HepG2 (cell line): Measurements from ENCODE around the gene C5orf47. TPM values are rescaled to one million over a fixed set of nuclear protein-coding genes. Genes with fewer than 3 reads are reported as not detected.
A peak's percentile ranks its signal among the peaks of the same experiment; 100 is the strongest.

Experiments
- ARNT ChIP-seq: fragments of 450-650 bp; IDR thresholded peaks from 2 replicates; pipeline ENCODE4 v1.6.1; 2017
- BHLHE40 ChIP-seq: IDR thresholded peaks from 2 replicates; pipeline ENCODE4 v1.6.1; 2011; ENCODE audit warnings: low read length, improper control_type of control experiment
- DNMT1 ChIP-seq: sonication (generic); formaldehyde crosslinking; IDR thresholded peaks from 2 replicates; pipeline ENCODE4 v1.5.1; 2020; ENCODE audit warnings: mild to moderate bottlenecking, missing genetic modification reagents
- EED ChIP-seq: sonication (generic); formaldehyde crosslinking; IDR thresholded peaks from 2 replicates; pipeline ENCODE4 v1.5.0; 2020; ENCODE audit warnings: mild to moderate bottlenecking, missing genetic modification reagents
- FOXA3 ChIP-seq: IDR thresholded peaks from 2 replicates; pipeline ENCODE4 v1.6.1; 2016; ENCODE audit warnings: missing genetic modification reagents, missing compliant biosample characterization
- FOXO1 ChIP-seq: sonication (generic); formaldehyde crosslinking; IDR thresholded peaks from 2 replicates; pipeline ENCODE4 v1.4.0; 2020; ENCODE audit warnings: missing genetic modification reagents
- GLI4 ChIP-seq: sonication (generic); formaldehyde crosslinking; IDR thresholded peaks from 2 replicates; pipeline ENCODE4 v1.5.1; 2020; ENCODE audit warnings: missing genetic modification reagents, mild to moderate bottlenecking, moderate library complexity, borderline replicate concordance
- KAT2B ChIP-seq: fragments of 150-350 bp; IDR thresholded peaks from 2 replicates; pipeline ENCODE4 v1.6.1; 2014; ENCODE audit warnings: low read depth, low read length, borderline replicate concordance
- MIXL1 ChIP-seq: IDR thresholded peaks from 2 replicates; pipeline ENCODE4 v1.6.1; 2016
- NFE2L2 ChIP-seq: fragments of 150-350 bp; IDR thresholded peaks from 2 replicates; pipeline ENCODE4 v1.6.1; 2014; ENCODE audit warnings: low read length
- PCBP2 ChIP-seq: fragments of 200-400 bp; formaldehyde crosslinking; optimal IDR thresholded peaks from 2 replicates; pipeline ENCODE3; 2018; ENCODE audit warnings: low read length, low read depth; ENCODE audit not compliant: poor library complexity, severe bottlenecking
- RBAK ChIP-seq: sonication (generic); formaldehyde crosslinking; IDR thresholded peaks from 2 replicates; pipeline ENCODE4 v1.5.1; 2020; ENCODE audit warnings: mild to moderate bottlenecking, missing genetic modification reagents
- RNF2 ChIP-seq: fragments of 450-650 bp; conservative IDR thresholded peaks from 2 replicates; pipeline ENCODE4 v1.6.1; 2016; ENCODE audit warnings: low read depth
- SATB2 ChIP-seq: sonication (generic); formaldehyde crosslinking; IDR thresholded peaks from 2 replicates; pipeline ENCODE4 v1.5.0; 2020; ENCODE audit warnings: missing genetic modification reagents
- SP1 ChIP-seq, 2 experiments: fragments of 450-650 bp in 1 of 2; sonication (generic) in 1 of 2; formaldehyde crosslinking in 1 of 2; IDR thresholded peaks; 2 replicates each; pipeline versions ENCODE4 v1.4.0 to v1.6.1; 2016 to 2020; ENCODE audit warnings: missing genetic modification reagents in 1 of 2
- SP2 ChIP-seq: sonication (generic); formaldehyde crosslinking; IDR thresholded peaks from 2 replicates; pipeline ENCODE4 v1.5.1; 2020; ENCODE audit warnings: mild to moderate bottlenecking, missing genetic modification reagents
- STAT5B ChIP-seq: sonication (generic); formaldehyde crosslinking; IDR thresholded peaks from 2 replicates; pipeline ENCODE4 v1.4.0; 2020; ENCODE audit warnings: missing genetic modification reagents
- TBX2 ChIP-seq: sonication (generic); formaldehyde crosslinking; IDR thresholded peaks from 2 replicates; pipeline ENCODE4 v1.5.0; 2020; ENCODE audit warnings: missing genetic modification reagents, mild to moderate bottlenecking, borderline replicate concordance
- YY1 ChIP-seq: IDR thresholded peaks from 2 replicates; pipeline ENCODE4 v1.6.1; 2011; ENCODE audit warnings: low read length, low read depth, moderate library complexity, mild to moderate bottlenecking; ENCODE audit not compliant: insufficient read depth, insufficient replicate concordance
- ZBTB14 ChIP-seq: sonication (generic); formaldehyde crosslinking; IDR thresholded peaks from 2 replicates; pipeline ENCODE4 v1.4.0; 2020; ENCODE audit warnings: missing genetic modification reagents
- ZBTB44 ChIP-seq: sonication (generic); formaldehyde crosslinking; IDR thresholded peaks from 2 replicates; pipeline ENCODE4 v1.4.0; 2020; ENCODE audit warnings: missing genetic modification reagents
- ZMAT5 ChIP-seq: sonication (generic); formaldehyde crosslinking; IDR thresholded peaks from 2 replicates; pipeline ENCODE4 v1.5.0; 2020; ENCODE audit warnings: mild to moderate bottlenecking, low read depth, missing genetic modification reagents, borderline replicate concordance
- polyA plus RNA-seq, 8 experiments: library from polyadenylated mRNA; depleted of rRNA in 3 of 8; stranded (reverse) in 7 of 8; unstranded in 1 of 8; fragments of >200 nt; fragmentation: Illumina TruSeq in 4 of 8; extraction: Trizol in 4 of 8; gene quantifications; 2 replicates each; pipeline versions ENCODE4 v1.2.1 to v1.2.3, GENCODE V29; 2011 to 2016; ENCODE audit warnings: low read depth in 4 of 8, missing spikeins in 1 of 8, mixed read lengths in 1 of 8; ENCODE audit not compliant: insufficient read depth in 1 of 8
- total RNA-seq, 5 experiments: library from RNA; depleted of rRNA; stranded (reverse); fragments of >200 nt; fragmentation: Illumina TruSeq; extraction: Trizol; gene quantifications; 2 replicates each; pipeline ENCODE4 v1.2.3, GENCODE V29; 2016; ENCODE audit warnings: low read depth in 1 of 5
- TF ChIP-seq, protein P1 (sequence below), 2 experiments: fragments of 450-650 bp in 1 of 2; sonication (generic) in 1 of 2; formaldehyde crosslinking; IDR thresholded peaks; 2 replicates each; pipeline versions ENCODE4 v1.5.0 to v1.8.0; 2020 to 2022; ENCODE audit warnings: mild to moderate bottlenecking in 1 of 2, missing genetic modification reagents in 1 of 2
- TF ChIP-seq, protein P2 (sequence below): IDR thresholded peaks from 2 replicates; pipeline ENCODE4 v1.6.1; 2016; ENCODE audit warnings: missing biosample characterization, missing genetic modification reagents, low read depth

The C5orf47 gene
- total and polyA plus RNA-seq, 2 of the 13 experiments (the other 11 are each of a cell fraction or from before 2014, with no cell fraction given): not detected

DNA sequence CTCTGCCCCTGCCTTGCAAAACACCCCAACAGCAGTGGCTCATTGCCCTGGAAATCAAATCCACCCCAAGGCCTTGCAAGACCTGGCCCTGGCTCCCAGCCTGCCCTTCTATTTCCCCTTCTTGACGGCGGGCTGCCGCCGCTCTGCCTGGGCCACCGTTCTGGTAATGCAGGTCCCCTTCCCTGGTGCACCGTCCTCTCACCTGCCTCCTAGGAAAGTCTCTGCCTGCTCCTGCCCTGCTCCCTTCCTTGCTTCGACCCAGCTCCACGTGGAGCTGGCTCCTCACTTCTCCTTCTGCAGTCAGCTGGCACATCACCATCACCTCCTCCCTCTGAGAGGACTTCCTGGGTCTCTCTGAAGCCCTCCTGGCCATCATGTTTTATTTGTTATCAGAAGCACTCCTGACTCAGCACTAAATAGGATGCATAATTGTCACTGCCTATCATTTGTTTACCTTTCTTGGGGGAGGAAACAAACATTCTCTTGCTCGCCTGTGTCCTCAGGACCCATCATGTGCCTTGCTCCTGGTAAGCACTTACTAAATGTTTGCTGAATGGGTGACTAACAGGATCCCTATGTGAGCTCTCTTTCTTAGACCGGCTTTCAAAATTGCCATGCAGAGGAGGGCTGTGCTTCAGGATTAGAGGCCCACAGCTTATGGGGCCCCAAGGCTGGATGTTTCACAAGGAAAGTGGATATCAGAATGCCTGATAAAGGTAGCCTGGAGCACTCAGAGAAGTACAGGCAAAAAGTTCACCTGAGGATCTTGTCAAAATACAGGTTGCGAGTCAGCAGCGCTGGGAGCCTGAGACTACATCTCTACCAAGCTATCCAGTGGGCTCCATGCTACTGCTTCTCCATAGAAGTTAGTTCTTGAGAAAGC is 19.6 kb upstream of the C5orf47 start (continued):
- TF ChIP-seq ZMAT5 (no peak), GLI4 (CRISPR knock-in tag) (no peak), ZBTB14 (CRISPR knock-in tag) (no peak), NFE2L2 (peak; percentile 85), RBAK (CRISPR knock-in tag) (no peak), BHLHE40 (peak; percentile 76), KAT2B (no peak), DNMT1 (no peak), TBX2 (CRISPR knock-in tag) (peak; percentile 56; the same call in 1 of the 2 replicates), SP1 (IDR thresholded peaks at IDR 0.05) (no peak), SP1 (CRISPR knock-in tag; IDR thresholded peaks at IDR 0.05) (no peak), STAT5B (CRISPR knock-in tag) (no peak), FOXA3 (CRISPR knock-in tag) (peak; percentile 92), RNF2 (no peak), EED (CRISPR knock-in tag) (no peak), MIXL1 (CRISPR knock-in tag) (peak; percentile 88), PCBP2 (no peak), ZBTB44 (CRISPR knock-in tag) (no peak), ARNT (no peak), SATB2 (CRISPR knock-in tag) (no peak; the same call in 1 of the 2 replicates), SP2 (CRISPR knock-in tag) (no peak), YY1 (no peak), FOXO1 (CRISPR knock-in tag) (peak; percentile 72; the same call in 1 of the 2 replicates)
- TF ChIP-seq, protein P1, sequence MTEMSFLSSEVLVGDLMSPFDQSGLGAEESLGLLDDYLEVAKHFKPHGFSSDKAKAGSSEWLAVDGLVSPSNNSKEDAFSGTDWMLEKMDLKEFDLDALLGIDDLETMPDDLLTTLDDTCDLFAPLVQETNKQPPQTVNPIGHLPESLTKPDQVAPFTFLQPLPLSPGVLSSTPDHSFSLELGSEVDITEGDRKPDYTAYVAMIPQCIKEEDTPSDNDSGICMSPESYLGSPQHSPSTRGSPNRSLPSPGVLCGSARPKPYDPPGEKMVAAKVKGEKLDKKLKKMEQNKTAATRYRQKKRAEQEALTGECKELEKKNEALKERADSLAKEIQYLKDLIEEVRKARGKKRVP (CRISPR knock-in tag; IDR thresholded peaks at IDR 0.05): peak in 1 of 2 experiments; percentile 83; a peak in 2 of 4 replicates
- TF ChIP-seq, protein P2, sequence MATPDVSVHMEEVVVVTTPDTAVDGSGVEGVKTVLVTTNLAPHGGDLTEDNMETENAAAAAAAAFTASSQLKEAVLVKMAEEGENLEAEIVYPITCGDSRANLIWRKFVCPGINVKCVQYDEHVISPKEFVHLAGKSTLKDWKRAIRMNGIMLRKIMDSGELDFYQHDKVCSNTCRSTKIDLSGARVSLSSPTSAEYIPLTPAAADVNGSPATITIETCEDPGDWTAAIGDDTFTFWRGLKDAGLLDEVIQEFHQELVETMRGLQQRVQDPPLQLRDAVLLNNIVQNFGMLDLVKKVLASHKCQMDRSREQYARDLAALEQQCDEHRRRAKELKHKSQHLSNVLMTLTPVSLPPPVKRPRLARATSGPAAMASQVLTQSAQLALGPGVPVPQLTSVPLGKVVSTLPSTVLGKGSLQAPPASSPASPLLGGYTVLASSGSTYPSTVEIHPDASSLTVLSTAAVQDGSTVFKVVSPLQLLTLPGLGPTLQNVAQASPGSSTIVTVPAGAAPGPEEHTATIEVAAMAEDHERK (CRISPR knock-in tag): no peak
